22Rv1 (cell line): ENCODE data around the gene SLC1A5.

Experiments
- H3K27ac ChIP-seq: fragments of 450-650 bp; 2 replicates; pipeline ENCODE4 v1.5.1; 2017
- ZFX ChIP-seq: fragments of 450-650 bp; IDR thresholded peaks from 2 replicates; pipeline ENCODE4 v1.6.1; 2017; ENCODE audit warnings: antibody characterized with exemption, borderline replicate concordance
- TF ChIP-seq, protein P1 (sequence below): fragments of 450-650 bp; IDR thresholded peaks from 2 replicates; pipeline ENCODE4 v1.5.1; 2017; ENCODE audit warnings: mild to moderate bottlenecking

Gene SLC1A5

DNA sequence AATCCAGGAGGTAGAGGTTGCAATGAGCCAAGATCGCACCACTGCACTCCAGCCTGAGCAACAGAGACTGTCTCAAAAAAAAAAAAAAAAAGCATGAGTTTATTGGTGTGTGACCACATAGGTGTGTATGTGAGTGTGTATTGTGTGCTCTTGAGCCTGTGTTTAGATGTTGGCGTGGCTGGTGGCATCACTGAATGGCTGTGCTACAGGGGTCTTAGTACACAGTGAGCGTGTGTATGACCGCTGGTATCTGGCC is 2.5 kb downstream of the SLC1A5 start:
- H3K27ac ChIP-seq, result peak overlapping the region; percentile 93
- TF ChIP-seq, protein P1, sequence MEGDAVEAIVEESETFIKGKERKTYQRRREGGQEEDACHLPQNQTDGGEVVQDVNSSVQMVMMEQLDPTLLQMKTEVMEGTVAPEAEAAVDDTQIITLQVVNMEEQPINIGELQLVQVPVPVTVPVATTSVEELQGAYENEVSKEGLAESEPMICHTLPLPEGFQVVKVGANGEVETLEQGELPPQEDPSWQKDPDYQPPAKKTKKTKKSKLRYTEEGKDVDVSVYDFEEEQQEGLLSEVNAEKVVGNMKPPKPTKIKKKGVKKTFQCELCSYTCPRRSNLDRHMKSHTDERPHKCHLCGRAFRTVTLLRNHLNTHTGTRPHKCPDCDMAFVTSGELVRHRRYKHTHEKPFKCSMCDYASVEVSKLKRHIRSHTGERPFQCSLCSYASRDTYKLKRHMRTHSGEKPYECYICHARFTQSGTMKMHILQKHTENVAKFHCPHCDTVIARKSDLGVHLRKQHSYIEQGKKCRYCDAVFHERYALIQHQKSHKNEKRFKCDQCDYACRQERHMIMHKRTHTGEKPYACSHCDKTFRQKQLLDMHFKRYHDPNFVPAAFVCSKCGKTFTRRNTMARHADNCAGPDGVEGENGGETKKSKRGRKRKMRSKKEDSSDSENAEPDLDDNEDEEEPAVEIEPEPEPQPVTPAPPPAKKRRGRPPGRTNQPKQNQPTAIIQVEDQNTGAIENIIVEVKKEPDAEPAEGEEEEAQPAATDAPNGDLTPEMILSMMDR, result no peak
- TF ChIP-seq ZFX, result no peak

DNA sequence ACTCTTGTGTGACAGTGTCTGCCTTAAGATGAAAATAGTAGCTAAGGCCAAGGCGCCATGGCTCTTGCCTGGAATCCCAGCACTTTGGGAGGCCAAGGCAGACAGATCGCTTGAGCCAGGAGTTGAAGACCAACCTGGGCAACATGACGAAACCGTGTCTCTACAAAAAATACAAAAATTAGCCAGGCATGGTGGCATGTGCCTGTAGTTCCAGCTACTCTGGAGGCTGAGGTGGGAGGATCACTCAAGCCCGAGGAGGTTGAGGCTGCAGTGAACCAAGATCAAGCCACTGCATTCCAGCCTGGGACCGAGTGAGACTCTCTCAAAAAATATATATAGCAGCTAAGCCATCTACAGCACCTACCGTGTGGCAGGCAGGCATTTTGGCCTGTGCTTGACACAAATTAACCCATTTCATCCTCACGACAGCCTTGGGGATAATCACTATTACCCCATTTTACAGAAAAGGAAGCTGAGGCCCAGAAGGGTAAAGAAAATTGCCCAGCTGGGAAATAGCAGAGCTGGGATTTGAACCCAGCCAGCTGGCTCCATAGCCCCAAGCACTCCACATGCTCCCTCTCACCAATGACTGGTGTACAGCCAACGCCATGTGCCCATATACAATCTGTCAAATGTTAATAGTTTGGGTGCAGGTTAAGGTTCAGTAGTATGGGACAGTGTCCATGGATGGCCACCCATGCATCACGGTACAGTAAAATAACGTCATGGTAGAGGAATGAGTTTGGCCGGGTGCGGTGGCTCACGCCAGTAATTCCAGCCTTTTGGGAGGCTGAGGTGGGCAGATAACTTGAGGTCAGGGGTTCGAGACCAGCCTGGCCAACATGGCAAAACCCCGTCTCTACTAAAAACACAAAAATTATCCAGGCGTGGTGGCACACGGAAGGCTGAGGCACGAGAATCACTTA is 3.1 kb downstream of the SLC1A5 start:
- H3K27ac ChIP-seq, result peak overlapping the region; percentile 93
- TF ChIP-seq, protein P1, result no peak
- no peak for TF ChIP-seq ZFX

DNA sequence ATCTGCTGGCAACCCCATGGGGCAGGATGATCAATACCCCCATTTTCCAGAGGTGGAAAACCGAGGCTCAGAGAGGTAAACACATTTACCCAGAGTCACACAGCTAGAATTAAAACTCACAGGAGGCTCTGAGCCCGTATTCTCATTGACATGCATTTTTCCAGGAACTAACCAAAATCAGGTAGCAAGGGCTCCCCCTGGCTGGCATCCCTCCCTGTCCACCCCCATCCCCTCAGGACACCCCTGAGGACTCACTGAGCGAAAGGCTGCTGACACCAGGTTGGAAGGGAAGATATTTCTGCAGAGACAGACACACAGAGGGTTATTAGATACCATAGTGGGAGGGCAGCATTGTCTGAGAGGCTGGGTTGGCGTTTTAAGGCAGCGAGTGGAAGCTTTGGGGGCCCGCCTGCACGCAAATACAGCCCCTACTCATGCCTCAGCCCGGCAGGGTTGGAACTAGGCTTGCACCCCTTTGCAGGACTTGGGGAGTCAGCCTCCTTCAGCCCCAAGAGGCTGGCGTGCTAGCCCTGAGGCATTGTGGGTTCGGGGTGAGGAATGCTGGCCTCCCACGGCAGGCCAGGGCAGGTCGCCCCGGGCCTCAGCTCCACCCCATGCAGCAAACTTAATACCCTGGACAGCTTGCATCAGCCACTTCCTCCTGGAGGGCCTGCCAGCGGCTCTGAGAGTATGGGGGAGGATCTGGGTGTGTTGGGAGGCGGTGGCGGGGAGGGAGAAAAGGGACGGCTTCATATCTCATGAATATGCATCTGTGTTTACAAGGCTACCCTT is 3.9 kb downstream of the SLC1A5 start:
- TF ChIP-seq, protein P1, result no peak
- TF ChIP-seq ZFX, result no peak
- peak overlapping the region; percentile 93 for H3K27ac ChIP-seq

DNA sequence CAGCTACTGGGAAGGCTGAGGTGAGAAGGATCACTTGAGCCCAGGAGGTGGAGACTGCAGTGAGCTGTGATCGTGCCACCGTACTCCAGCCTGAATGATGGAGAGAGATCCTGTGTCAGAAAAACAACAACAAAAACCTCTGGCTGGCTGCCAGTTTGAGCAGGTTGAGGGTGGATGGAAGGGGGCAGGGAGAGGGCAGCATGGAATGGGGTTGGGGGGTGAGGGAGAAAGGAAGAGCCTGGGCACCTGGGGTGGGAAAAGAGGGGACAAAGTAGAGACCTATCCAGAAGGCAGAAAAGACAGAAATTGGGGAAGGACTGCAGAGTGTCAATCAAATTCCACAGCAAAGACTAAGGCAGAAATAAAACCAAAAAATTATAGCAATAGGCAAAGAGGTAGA is 4.7 kb downstream of the SLC1A5 start:
- peak overlapping the region; percentile 93 for H3K27ac ChIP-seq
- TF ChIP-seq ZFX, result no peak
- TF ChIP-seq, protein P1, result no peak

DNA sequence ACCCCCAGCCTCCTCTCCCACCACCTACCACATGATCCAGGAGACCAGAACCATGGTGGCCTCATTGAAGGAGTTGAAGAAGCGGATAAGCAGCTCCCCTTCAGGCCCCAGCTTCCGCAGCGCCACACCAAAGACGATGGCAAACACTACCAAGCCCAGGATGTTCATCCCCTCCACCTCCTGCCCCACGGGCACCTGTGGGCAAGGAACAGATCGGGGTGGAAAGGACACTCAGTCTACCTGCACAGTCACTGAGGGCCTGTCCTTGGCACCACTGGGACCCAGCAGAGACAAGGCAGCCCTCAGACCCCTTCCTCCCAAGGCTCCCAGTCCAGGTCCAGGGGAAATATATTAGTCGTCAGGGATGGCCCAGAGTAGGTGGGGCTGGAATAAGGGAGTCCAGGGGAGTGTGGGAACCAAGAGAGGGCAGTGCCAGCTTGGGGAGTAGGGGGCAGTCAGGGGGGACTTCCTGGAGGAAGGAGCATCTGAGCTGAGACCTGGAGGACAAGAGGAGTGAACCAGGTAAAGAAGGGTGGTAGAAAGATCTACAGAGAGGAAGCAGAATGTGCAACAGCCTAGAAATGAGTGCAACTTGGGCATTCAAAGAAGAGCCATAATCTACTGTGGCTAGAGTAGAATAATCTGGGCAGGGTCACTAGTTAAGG is 5.9 kb downstream of the SLC1A5 start:
- no peak for TF ChIP-seq ZFX
- TF ChIP-seq, protein P1, result no peak
- peak overlapping the region; percentile 93; the same call in 1 of the 2 replicates for H3K27ac ChIP-seq

DNA sequence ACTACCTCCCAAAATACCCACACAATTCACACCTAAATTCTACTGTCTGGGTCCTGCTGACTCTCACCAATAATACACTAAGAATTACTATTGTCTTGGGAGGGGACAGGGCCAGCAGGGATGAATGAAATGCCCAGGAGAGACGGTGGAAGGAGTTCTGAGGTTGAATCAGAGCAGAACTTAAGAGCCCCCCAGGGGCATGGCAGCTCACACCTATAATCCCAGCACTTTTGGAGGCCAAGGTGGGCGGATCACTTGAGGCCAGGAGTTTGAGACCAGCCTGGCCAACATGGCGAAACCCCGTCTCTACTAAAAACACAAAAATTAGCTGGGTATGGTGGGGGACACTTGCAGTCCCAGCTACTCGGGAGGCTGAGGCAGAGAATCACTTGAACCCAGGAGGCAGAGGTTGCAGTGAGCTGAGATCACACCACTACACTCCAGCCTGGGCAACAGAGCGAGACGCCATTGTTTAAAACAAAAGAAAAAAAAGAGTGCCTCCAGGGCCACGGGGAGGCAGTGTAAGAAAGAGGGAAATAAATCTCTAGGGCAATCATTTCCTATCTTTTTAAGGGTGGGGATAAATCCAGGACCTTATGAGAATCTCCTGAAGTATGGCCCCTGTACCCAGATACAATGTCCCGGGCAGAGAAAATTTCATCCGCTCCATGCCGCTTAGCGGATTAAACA is 10.3 kb downstream of the SLC1A5 start:
- peak overlapping the region; percentile 40; the same call in 1 of the 2 replicates for H3K27ac ChIP-seq
